Small intestine (tissue), 7 donors: ENCODE data around the gene UGT1A7. TPM values are rescaled to one million over a fixed set of nuclear protein-coding genes. Genes with fewer than 3 reads are reported as not detected.
A peak's percentile ranks its signal among the peaks of the same experiment; 100 is the strongest.

Source experiments
- DNase-seq, 2 donors: peaks; one replicate each; pipeline versions ENCODE4 v3.0.0 to v3.0.0-alpha.2; 2013
- FAIRE-seq: peaks from 2 replicates; lab custom pipeline; 2012; peaks lifted over from hg19 to GRCh38; lab: Jason Lieb, UNC
- H3K27ac ChIP-seq, 3 donors: one replicate each; pipeline ENCODE4 v1.5.1; 2013; ENCODE audit warnings: low read length in 2 of 3, mild to moderate bottlenecking in 2 of 3, control low read depth in 1 of 3, inconsistent platforms in 1 of 3, low read depth in 1 of 3, moderate library complexity in 1 of 3
- H3K27me3 ChIP-seq, 3 donors: one replicate each; pipeline ENCODE4 v1.6.1; 2013; ENCODE audit warnings: low read length in 3 of 3, inconsistent platforms in 1 of 3; ENCODE audit not compliant: control insufficient read depth in 3 of 3, insufficient read depth in 3 of 3
- H3K36me3 ChIP-seq, 3 donors: one replicate each; pipeline ENCODE4 v1.6.1; 2013; ENCODE audit warnings: low read length in 3 of 3, inconsistent platforms in 1 of 3, low read depth in 1 of 3, mild to moderate bottlenecking in 1 of 3, moderate library complexity in 1 of 3; ENCODE audit not compliant: control insufficient read depth in 3 of 3, insufficient read depth in 2 of 3
- H3K4me1 ChIP-seq, 3 donors: one replicate each; pipeline ENCODE4 v1.6.1; 2013; ENCODE audit warnings: low read length in 2 of 3, inconsistent platforms in 1 of 3, low read depth in 1 of 3, mild to moderate bottlenecking in 1 of 3, moderate library complexity in 1 of 3; ENCODE audit not compliant: control insufficient read depth in 3 of 3, insufficient read depth in 2 of 3
- H3K4me3 ChIP-seq, 3 donors: one replicate each; pipeline ENCODE4 v1.5.1; 2013; ENCODE audit warnings: low read length in 3 of 3, control low read depth in 1 of 3, inconsistent platforms in 1 of 3, low read depth in 1 of 3, mild to moderate bottlenecking in 1 of 3, moderate library complexity in 1 of 3
- H3K9me3 ChIP-seq, 2 donors: one replicate each; pipeline ENCODE4 v1.6.1; 2013; ENCODE audit warnings: low read depth in 1 of 2, low read length in 1 of 2; ENCODE audit not compliant: control insufficient read depth in 2 of 2, insufficient read depth in 1 of 2
- WGBS, 3 donors: extraction: QIAGEN DNeasy Blood & Tissue Kit; methylation state at CpG; one replicate each; pipeline ENCODE4 v1.1.7; 2013; 5-methylcytosine and 5-hydroxymethylcytosine counted together
- polyA plus RNA-seq, 4 donors: library from polyadenylated mRNA; stranded (reverse) in 3 of 4; unstranded in 1 of 4; fragments of 200-250 nt in 3 of 4; fragments of 120-200 nt in 1 of 4; gene quantifications; one replicate each; pipeline versions ENCODE4 v1.2.1 to v1.2.3, GENCODE V29; 2013
- donor health status: healthy with polysubstance abuse.
- donor health status: control.
- donor health status: control.
- donor health status: Bipolar disorder and iron deficiency.
- donor health status: healthy.

UGT1A7 gene
- polyA plus RNA-seq, 4 donors, result 0.03 to 9.6 (median 0.19) TPM; not detected in 1

GRCh38 chr2:233817995-233818638, 136.4 kb downstream of the UGT1A7 start:
- DNase-seq, result peak; percentile 34 to 42
- Histone ChIP-seq H3K4me3 (no peak overlapping the region), H3K36me3 (no peaks in the 10 kb centered on the region), H3K9me3 (peaks cover 0 to 2% of the 10 kb centered on the region in 2 donors), H3K27me3 (no peaks in the 10 kb centered on the region), H3K4me1 (peaks cover 0 to 23% (median 4%) of the 10 kb centered on the region in 3 donors), H3K27ac (peak overlapping the region in 1 of 3 donors; percentile 50)
- no peak for FAIRE-seq
- 67 to 84% (median 68%) methylated on average over 11 of the region's 11 CpGs for WGBS, 3 donors

DNA sequence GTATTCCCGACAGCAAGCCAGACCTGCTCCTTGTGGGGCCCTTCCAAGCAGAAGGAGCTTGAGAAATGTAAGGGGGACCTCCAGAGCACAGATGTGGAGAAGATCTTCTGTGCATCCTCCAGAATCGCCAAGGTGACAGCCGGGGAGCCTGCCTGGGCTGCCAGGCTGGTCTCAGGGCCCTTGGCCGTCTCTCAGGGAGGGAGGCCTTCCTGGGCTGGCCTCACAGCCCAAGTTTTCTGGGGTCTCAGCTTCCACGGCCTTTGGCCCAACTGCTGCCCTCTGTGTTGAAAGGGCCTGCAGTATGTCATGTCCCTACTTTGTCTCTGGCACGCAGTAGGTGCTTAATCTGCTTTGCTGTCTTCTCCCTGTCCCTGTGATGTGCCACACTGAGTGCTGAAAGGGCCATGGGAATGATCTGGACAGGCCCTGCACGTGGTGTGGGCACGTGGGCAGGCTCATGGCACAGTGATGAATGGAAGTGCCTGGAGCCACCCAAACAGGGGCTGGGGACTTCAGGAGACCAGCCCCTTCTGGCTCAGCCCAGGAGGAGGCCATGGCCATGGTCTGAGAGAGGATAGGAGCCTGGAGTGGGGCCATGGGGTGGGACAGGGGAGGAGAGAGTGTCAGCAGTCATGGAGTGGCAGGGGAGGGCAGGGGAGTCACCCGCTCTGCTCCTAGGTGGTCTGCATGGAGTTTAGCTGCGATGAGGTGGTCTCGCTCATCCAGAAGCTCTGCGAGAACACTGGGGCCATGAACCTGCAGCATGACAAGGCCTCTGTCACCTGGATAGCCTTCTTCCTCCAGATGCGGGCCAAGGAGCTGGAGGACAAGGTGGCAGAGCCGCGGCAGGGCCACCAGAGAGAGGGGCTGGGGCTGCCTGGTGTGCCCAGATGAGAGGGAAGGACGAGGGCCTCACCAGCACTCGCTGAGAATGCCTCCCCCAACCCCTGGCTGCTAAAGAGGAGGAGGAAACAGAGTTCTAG, 137.2 kb downstream of the UGT1A7 start:
- H3K9me3 ChIP-seq, result peaks cover 0 to 2% of the 10 kb centered on the region in 2 donors
- no peak overlapping the region for H3K27ac ChIP-seq
- H3K4me1 ChIP-seq, result peaks cover 0 to 23% (median 4%) of the 10 kb centered on the region in 3 donors
- FAIRE-seq (no peak), DNase-seq (no peak)
- no peaks in the 10 kb centered on the region for H3K27me3 ChIP-seq
- no peak overlapping the region for H3K4me3 ChIP-seq
- H3K36me3 ChIP-seq, result no peaks in the 10 kb centered on the region
- WGBS, 3 donors, result 75 to 88% (median 83%) methylated on average over 17 of the region's 17 CpGs

DNA sequence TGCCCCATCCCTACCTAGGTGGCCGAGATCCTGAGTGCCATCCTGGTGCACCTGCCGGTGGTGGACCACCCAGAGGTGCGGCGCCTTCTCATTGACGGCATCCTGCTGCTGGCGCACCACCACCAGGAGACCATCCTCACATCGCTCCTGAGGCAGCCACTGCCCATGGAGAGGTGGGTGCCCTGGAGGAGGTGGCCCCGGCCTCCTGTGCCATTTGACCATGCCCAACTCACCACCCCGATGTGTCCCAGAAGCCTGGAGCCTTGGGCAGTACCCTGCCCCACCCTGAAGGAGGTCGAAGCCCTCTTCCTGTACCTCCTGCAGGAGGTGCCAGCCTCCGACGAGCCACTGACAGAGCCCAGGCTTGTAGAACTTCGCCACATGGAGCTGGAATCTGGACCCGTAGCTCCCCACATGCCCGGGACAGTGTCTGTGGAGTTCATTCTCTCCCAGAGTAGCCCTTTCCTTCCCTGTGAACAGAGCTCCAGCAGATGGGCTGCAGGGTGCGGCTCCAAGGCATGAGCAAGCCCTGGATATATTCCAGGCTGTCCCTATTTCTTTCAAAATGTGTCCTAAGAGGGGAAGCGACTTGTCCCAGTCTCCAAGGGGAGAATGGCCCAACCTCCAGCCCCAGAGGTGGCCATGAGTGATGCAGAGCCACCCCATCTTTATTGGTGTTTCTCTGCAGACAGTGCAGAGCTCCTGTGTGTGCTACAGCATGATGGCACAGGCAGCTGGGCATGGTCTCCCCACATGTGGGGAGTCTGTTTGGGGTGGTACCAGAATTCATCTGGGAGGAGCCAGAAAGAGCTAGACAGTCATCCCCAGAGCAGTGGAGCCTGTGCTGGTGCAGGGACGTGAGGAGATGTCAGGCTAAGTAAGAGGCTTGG, 138.4 kb downstream of the UGT1A7 start:
- DNase-seq, result peak in 1 of 2 donors; percentile 25
- peaks cover 0 to 23% (median 4%) of the 10 kb centered on the region in 3 donors for H3K4me1 ChIP-seq
- WGBS, 3 donors, result 77 to 85% (median 84%) methylated on average over 17 to 18 of the region's 18 CpGs
- peaks cover 0 to 2% of the 10 kb centered on the region in 2 donors for H3K9me3 ChIP-seq
- no peaks in the 10 kb centered on the region for H3K36me3 ChIP-seq
- no peaks in the 10 kb centered on the region for H3K27me3 ChIP-seq
- no peak overlapping the region for H3K27ac ChIP-seq
- H3K4me3 ChIP-seq, result no peak overlapping the region
- FAIRE-seq, result no peak

DNA sequence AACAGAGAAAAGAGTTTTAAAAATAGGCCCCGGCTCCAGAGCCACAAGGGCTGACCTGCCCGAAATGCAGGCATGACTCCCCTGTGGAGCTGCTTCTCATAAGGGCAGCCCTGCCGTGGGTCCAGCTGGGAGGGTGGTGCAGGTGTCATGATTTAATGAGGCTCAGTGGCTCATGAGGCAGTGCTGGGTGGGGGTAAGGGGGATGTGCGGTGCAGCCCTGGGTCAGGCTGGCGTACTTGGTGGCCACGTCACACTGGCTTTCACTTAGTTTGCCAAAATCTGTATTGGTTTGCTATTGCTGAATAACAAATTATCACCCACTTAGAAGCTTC, 139.0 kb downstream of the UGT1A7 start:
- 83 to 95% (median 89%) methylated on average over 6 of the region's 6 CpGs for WGBS, 3 donors
- no peak for DNase-seq

GRCh38 chr2:233821196-233821595, 139.5 kb downstream of the UGT1A7 start:
- H3K36me3 ChIP-seq, result no peaks in the 10 kb centered on the region
- H3K27me3 ChIP-seq, result no peaks in the 10 kb centered on the region
- H3K27ac ChIP-seq, result no peak overlapping the region
- H3K4me1 ChIP-seq, result peaks cover 0 to 23% (median 4%) of the 10 kb centered on the region in 3 donors
- WGBS, 3 donors, result 90 to 100% (median 94%) methylated on average over 3 of the region's 3 CpGs
- DNase-seq (no peak), FAIRE-seq (no peak)
- H3K9me3 ChIP-seq, result peaks cover 0 to 2% of the 10 kb centered on the region in 2 donors
- no peak overlapping the region for H3K4me3 ChIP-seq

More for the DNA sequence above, 139.0 kb downstream of the UGT1A7 start:
- H3K4me1 ChIP-seq, result peaks cover 0 to 23% (median 4%) of the 10 kb centered on the region in 3 donors
- no peaks in the 10 kb centered on the region for H3K27me3 ChIP-seq
- H3K9me3 ChIP-seq, result peaks cover 0 to 2% of the 10 kb centered on the region in 2 donors
- no peak for FAIRE-seq
- H3K27ac ChIP-seq, result no peak overlapping the region
- no peaks in the 10 kb centered on the region for H3K36me3 ChIP-seq
- no peak overlapping the region for H3K4me3 ChIP-seq

DNA sequence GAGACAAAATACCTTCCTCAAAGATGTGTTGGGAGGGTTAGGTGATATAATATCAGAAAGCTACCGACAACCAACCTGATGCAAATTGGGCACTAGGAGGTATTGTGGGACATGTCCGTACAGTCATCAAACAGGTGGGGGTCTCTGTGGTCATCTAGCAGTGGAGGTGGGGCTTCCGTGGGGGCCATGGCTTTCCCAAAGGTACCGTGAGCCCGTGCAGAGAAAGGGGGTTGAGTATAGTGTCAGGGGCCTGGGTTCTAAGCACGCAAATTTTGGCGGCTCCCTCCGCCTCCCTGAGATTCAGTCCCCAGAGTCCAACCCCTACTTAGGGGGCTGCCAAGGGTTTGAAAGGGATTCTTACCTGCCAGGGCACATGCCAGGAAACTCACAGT, 140.0 kb downstream of the UGT1A7 start:
- no peaks in the 10 kb centered on the region for H3K36me3 ChIP-seq
- H3K4me3 ChIP-seq, result no peak overlapping the region
- H3K9me3 ChIP-seq, result no peaks in the 10 kb centered on the region
- peaks cover 0 to 19% (median 4%) of the 10 kb centered on the region in 3 donors for H3K4me1 ChIP-seq
- no peaks in the 10 kb centered on the region for H3K27me3 ChIP-seq
- WGBS, 3 donors, result 70 to 91% (median 79%) methylated on average over 8 of the region's 8 CpGs
- no peak for DNase-seq
- H3K27ac ChIP-seq, result no peak overlapping the region
- FAIRE-seq, result no peak

GRCh38 chr2:233822101-233822771, 140.5 kb downstream of the UGT1A7 start:
- Histone ChIP-seq H3K27me3 (no peaks in the 10 kb centered on the region), H3K4me3 (no peak overlapping the region), H3K4me1 (peaks cover 0 to 15% (median 4%) of the 10 kb centered on the region in 3 donors), H3K27ac (peak overlapping the region in 1 of 3 donors; percentile 1), H3K36me3 (no peaks in the 10 kb centered on the region), H3K9me3 (no peaks in the 10 kb centered on the region)
- FAIRE-seq, result no peak
- WGBS, 3 donors, result 37 to 75% (median 60%) methylated on average over 21 of the region's 21 CpGs
- DNase-seq, result peak in 1 of 2 donors; percentile 82
